HL-60/S4 treated with phorbol 12-myristate 13-acetate at 8.2 ng/mL for 4 days and 3 days (cell line): ENCODE results near the gene MTG2.

Experiments used
- in situ Hi-C: fragments of 300-500 bp; cut with MboI; formaldehyde crosslinking; loops from 2 replicates; pipeline ENCODE4 v1.15.0; 2022; ENCODE audit warnings: low sequenced_read_pairs

MTG2 gene

DNA sequence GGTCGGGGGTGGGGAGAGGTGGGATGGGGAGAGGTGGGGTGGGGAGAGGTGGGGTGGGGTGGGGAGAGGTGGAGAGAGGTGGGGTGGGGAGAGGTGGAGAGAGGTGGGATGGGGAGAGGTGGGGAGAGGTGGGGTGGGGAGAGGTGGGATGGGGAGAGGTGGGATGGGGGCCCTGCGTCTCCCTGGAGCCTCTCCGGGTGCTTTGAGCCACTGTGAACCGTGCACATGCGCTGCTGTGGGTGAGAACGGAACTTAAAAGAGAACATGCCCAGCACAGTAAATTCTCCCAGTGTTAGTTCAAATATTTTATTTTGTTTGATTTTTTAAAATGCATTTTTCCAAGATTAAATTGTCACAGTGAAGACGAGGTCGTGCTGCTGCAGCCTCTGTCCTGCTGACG, 22.6 kb upstream of the MTG2 start:
- in situ Hi-C loops: no loop called here

DNA sequence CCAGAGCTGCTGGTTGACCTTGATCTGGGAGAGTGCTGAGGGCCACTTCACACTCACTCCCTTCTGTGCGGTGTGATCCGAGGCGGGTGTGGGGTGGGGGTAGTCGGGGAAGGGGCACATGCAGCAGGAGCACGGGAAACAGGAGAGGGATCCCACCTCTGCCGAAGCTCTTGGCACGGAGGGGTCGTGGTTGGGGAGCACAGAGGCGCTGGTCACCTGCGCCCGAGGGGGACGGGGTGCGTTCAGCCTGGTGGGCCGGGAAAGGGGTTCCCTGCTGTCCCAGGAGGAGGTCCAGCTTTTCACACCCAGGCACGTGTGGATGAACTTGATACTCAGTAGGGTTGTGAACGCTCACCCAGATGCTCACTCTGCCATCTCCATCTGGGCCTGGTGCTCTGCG, 22.0 kb upstream of the MTG2 start:
- in situ Hi-C loops: no loop called here

DNA sequence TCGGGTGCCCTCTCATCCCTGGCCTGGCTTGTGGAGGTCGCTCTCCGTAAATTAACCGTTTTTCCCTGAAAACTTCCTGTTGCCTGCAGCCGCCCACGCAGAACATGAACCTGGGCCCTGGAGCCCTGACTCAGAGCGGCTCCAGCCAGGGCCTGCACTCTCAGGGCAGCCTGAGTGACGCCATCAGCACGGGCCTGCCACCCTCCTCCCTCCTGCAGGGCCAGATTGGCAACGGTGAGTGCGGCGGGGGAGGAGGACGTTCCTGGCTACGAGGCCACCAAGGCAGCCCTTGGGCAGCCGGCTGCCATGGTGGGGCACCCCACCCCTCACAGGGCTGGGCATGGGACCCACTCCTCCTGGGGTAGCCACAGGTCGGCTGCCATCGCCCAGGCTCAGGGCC, 21.5 kb upstream of the MTG2 start:
- in situ Hi-C loops: no loop called here

DNA sequence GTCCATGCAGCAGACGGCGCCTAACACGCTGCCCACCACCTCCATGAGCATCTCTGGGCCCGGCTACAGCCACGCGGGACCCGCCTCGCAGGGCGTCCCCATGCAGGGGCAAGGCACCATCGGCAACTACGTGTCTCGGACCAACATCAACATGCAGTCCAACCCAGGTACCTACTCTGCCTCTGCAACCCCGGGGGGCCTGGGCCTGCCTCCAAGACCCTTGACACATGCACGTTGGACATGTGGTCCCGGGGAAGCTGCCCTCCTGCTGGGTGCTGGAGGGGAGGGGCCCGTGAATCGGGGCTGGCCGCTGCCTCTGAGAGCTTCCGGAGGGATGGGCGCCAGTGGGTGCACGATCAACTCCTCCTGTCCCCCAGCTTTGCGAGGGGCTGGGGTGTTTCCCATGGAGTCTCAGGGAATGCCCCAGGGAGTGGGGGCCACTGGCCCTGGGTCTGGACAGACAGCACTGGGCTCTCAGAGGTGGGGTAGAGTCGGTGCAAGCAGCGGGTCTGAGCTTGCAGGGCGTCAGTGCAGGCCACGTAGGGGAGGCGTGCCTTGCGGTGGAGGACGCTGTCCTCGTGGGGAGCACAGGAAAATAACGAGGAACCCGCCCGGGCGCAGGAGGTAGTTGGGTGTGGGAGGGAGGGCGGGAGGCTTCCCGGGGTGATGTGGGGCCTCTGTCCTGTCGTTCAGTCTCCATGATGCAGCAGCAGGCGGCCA, 19.9 kb upstream of the MTG2 start:
- in situ Hi-C loops: no loop called here

DNA sequence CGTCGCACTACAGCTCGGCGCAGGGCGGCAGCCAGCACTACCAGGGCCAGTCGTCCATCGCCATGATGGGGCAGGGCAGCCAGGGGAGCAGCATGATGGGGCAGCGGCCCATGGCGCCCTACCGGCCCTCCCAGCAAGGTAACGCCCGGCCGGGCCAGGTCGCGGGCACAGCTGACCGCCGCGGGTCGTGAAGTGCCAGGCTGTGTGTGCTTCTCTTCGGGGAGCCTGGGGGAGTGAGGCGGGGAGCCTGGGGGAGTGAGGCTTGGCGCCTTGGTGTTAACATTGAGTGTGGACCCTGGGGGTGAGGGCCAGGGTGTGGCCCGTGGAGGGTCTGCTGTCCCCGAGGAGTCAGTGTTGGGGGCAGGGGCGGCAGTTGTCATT, 19.4 kb upstream of the MTG2 start:
- in situ Hi-C loops: no loop called here

DNA sequence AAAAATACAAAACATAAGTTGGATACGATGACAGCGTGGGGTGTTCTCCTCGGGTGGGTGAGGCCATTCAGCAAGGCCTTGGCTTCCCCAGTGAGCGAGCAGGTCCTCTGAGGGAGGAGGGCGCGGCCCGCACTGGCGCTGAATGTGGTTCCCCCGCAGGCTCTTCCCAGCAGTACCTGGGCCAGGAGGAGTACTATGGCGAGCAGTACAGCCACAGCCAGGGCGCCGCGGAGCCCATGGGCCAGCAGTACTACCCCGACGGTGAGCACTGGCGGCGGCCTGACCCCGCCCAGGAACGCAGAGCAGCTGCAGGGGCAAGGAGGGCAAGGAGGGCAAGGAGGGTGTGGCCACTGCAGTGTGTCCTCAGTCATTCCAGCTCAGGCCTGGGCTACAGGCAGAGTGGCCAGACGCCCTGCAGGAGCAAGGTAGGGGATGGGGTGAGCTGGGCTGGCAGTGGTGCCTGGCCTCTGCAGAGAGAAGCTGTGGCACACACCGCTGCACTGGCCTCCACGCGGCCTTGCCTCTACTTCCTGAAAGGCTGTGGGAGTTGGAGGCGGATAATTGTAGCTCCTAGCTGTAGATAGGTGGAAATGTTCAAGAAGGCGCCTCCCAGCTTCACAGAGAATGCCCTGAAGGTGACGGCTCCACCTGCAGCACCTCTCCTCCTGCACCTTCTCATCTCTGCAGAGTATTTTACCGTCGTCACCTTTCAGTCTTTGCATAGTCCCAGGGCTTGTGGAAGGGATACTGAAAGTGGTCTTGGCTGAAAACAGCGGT, 18.7 kb upstream of the MTG2 start:
- in situ Hi-C loops: no loop called here

DNA sequence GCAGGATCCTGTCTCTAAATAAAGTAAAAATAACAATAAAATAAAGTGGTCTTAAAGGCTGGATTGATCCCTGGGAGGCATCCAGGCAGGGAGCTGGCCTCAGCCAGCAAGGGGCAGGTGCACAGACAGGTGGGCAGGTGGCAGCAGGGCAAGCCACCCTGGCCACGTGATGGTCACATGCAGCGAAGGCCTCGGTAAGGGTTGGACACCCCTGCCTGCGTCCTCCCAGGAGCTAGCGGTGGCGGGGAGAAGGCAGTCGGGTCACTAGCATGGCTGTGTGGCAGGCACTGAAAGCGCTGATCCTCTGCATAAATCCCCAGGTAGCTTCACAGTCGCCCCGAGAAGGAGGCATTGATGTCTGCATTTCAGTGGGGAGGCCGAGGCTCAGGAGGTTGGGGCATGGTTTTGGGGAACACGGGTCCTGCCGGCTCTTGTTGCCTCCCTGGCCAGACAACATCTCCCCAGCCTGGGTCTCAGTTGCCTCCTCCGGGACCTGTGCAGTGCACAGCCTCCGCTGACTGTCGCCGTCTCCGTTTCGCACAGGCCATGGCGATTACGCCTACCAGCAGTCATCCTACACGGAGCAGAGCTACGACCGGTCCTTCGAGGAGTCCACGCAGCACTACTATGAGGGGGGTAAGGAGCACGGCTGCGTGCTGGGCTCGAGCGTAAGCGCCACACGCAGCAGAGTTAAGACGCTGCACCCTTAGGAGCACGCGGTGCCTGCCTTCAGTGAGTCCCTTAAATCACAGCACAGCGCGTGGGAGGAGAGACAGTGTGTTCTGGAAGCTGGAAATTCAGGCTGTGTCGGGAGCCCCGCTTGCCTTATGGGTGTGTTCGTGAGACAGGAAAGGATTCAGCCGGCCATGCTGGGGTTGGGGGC, 17.7 kb upstream of the MTG2 start:
- in situ Hi-C loops: no loop called here

DNA sequence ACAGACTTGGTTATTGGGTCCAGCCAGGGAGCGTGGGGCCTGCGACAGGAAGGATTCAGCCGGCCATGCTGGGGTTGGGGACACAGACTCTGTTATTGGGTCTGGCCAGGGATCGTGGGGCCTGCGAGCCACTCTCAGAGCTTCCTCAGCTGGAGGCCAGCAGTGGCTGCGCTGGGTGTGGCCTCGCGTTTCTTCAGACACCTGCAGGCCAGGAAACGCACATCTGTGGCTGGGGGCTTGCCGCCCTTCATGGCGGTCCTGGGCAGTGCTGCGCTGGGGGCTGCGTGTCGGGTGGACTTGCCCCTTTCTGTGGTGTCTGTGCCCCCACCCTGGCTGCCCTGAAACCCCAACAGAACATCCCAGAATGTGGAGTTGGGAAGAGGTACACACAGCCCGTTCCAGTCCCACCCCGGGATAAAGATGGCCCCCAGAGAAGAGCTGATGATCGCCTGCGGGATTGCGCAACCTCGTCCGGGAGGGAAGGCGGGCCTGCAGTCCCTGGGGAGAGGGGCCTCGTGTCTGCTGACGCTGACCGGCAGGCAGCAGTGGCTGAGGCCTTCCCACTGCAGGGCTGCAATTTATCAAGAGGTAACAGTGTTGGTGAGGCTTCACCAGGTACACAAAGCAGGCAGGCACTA, 16.9 kb upstream of the MTG2 start:
- in situ Hi-C loops: no loop called here

DNA sequence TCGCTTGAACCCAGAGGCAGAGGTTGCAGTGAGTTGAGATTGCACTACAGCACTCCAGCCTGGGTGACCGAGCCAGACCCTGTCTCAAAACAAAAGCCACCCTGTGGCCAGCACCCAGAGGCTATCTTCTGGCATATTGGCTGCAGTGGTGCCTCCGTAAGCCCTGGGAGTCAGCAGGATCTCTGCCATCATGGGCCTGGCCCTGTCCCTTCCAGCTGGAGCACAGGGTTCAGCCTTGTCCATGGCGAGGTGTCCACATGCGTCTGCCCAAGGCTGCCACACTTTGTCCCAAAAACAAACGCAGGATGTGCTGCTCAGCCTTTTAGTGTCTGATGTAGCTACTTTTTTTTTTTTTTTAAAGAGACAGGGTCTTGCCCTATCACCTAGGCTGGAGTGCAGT, 15.4 kb upstream of the MTG2 start:
- in situ Hi-C loops: no loop called here

DNA sequence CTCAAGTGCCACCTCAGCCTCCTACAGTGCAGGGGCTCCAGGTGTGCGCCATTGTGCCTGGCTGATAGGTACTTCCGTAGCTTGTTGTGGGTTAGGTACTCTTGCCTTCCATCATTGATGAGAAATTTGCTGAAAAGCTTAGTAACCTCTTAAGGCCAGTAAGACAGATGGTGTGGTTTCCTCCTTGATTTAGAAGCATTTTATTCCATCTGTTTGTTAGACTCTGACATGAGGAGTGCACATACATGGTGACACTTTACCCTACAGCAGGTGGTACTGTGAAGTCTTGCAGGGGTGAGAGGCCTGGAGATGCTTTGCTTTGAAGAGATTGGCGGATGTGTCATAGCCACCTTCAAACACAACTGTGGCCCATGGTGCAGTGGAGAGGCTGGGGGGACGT, 14.8 kb upstream of the MTG2 start:
- in situ Hi-C loops: no loop called here

DNA sequence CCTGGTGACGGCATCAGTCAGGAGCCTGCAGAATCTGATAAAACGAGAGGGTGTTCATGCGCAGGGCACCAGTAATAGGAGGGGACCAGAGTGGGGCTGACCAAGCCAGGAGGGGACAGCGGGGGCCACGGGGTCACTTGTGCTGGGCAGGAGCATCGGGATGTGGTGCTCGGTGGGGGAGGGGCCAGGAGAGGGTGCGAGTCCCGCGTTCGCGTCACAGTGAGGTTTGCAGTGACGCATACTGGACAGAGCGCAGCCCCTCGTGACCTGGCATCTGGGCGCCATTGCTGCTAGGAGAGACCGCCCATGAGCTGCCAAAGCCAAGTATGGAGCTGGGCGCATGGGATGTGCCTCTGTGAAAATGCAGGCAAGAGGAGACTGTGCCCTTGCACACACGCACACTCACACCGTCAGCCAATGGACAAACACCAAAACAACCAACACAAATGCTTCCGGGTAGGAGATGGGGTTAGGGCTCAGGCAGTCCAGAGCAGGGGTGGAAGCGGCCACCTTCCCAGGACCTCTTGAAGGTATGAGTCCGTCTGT, 13.9 kb upstream of the MTG2 start:
- in situ Hi-C loops: no loop called here

DNA sequence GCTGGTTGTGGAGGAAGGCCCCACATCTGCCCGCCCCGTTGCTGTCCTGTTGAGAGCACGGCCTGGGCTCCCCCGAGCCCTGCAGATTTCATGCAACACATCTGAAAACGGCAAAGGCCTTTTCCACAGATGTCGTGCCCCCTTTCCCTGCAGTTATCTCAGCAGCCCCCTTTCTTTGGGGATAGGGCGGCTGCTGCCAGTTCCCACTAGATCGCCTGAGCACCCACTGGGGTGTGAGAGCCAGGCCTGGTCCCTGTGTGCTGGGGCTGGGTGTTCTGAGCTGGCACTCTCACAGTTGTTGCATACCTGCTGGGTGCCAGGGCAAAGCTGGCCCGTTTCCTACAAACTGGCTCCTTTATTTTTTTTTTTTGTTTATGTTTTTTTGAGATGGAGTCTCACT, 12.3 kb upstream of the MTG2 start:
- in situ Hi-C loops: no loop called here

DNA sequence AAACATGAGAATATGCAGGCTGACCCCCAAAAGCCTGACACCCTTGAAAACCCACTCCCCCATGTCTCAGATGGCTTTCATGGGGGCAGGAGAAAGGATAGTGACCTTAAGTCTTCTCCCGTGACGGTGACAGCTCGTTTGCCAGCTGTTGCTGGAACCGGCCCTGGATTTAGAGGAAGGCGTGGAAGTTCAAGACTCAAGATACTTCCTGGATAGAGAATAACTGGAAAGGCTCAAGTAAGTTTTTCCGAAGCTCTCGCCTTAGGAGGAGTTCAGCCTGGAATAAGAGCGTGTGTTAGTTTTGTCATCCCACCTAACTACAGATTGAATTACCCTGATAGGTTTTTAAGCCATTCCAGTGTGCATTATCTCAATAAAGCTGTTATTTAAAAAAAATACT, 11.6 kb upstream of the MTG2 start:
- in situ Hi-C loops: no loop called here

DNA sequence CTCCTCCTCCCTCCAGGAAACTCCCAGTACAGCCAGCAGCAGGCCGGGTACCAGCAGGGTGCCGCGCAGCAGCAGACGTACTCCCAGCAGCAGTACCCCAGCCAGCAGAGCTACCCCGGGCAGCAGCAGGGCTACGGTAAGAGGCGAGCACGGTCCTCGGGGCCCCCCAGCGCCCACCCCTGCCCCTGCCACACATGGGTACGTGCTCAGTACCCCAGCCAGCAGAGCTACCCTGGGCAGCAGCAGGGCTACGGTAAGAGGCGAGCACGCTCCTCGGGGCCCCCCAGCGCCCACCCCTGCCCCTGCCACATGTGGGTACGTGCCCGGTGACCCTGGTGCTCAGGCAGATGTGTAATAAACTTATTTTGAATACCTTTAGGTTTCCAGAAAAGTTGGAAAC, 10.2 kb upstream of the MTG2 start:
- in situ Hi-C loops: no loop called here

DNA sequence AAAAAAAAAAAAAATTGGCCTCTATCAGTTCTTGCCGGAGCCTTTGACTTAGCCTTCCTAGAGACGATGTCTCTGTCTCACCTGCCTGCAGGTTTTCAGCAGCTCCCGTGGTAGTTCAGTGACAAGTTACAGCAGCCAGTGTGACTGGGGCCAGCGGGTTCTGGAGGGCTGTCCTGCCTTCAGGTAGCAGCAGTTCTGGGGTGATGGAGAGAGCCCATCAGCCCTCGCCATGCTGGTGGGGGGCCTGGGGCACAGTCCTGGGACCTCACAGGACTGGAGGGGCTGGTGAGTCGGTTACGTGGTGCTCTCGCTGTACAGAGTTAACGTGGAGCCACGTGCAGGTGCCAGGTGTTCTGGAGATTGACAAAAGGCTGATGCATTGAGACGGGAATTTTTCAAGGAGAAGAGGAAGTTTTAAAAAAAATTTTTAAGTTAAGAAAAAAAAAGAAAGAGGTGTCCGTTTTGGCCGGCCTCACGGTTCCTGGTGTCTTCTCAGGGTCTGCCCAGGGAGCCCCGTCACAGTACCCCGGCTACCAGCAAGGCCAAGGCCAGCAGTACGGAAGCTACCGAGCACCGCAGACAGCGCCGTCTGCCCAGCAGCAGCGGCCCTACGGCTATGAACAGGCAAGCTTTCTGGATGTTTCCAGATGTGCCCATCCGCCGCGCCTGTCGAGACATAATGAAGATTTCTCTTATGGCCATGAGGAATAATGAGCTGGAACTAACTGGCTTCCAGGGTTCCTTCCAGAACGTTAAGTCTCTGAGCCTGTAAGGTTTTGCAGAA, 8.6 kb upstream of the MTG2 start:
- in situ Hi-C loops: no loop called here

DNA sequence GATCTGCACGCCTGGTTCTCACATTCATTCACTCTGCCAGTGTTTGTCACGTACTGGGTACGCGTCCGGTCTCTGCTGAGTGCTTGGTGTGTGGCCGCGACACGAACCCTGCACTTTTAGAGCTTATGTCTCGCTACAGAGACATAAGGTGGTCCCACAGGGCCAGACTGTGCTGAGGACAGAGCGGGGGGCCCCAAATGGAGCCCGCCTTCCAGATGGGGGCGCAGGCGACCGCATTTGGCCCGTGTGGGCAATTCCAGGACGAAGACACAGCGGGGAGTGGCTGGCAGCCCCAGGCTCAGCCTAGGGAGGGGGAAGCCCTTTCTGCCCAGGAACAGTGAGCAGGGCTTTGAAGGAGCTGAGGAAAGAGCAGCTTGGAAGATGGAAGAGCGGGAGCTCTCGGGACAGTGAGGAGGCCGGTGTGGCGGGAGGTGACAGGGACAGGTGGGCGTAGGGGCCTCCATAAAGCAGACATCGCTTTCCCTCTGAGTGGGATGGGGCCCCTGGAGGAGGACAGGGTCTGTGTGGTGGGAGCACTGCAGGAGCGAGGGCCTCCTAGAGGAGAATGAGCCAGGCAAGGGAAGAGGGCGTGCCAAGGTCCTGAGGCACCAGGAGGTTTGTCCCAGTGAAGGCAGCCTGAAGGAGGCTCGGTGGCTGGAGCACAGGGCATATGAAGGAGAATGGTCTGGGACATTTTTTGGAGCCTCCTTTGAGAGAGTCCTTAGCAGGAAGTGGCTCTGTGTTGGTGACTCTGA, 7.8 kb upstream of the MTG2 start:
- in situ Hi-C loops: no loop called here

DNA sequence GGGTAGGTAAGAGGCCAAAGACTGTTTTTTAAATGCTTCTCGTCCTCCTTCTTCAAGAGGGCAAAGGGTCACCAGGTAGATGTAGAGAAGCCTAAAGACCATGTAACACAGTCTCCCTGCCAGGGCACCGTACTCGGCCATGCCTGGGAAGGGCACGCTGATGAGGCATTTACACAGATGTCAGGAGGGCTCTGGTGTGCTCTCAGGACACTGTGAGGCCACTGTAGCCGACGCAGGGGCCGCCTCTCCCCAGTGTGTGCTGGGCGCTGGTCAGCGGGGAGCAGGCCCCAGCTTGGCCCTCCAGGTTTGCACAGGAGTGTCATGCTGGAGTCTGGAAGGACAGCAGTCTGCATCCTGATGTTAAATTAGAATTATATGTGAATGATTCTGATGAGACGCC, 7.1 kb upstream of the MTG2 start:
- in situ Hi-C loops: no loop called here

DNA sequence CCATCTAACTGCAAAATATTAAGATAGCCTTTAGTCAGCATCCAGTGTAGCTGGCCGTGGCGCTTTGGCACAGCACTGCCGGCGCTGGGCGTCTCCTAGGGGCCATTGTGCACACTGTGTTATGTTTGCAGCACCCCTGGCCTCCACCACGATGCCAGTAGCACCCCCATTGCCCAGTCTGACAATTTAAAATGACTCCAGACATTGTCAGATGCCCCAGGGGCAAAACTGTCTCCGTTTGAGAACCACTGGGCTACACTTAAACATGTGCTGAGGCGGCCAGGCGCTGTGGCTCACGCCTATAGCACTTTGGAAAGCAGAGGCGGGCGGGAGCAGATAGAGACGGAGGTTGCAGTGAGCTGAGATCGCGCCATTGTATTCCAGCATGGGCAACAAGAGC, 6.0 kb upstream of the MTG2 start:
- in situ Hi-C loops: no loop called here

DNA sequence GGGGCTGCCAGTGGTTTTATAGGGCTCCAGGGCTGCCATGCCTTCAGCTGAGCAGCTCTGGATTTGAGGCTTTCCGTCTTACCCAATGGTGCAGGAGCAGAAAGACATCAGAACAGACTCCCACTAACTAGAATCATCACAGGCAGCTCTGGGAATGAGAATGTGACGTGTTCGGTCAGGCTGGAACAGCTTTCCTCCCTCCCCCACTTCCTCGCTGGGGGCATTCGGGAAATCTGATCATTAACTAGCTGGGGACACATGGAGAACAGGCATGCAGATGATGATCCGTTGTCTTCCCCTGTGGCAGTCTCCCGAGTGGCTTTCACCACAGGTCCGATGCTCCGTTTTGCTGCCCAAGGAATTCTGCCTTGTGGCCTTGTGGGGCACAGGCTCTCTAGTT, 5.5 kb upstream of the MTG2 start:
- in situ Hi-C loops: no loop called here
